H1 (cell line): Measurements from ENCODE around the gene LHFPL2. TPM values are rescaled to one million over a fixed set of nuclear protein-coding genes. Genes with fewer than 3 reads are reported as not detected.

Experiments used
- CTCF ChIA-PET: fragments of 300-600 bp; sonication (Branson Sonifier 250); formaldehyde crosslinking; loops from one replicate; lab custom pipeline; 2021; ENCODE audit not compliant: partially characterized antibody; lab: Charles Lee
- POLR2A ChIA-PET: fragments of 300-600 bp; sonication (Branson Sonifier 250); formaldehyde crosslinking; loops from one replicate; lab custom pipeline; 2021; ENCODE audit warnings: inconsistent platforms; ENCODE audit not compliant: partially characterized antibody; lab: Charles Lee
- DNase-seq, 2 experiments: peaks; one replicate each; pipeline versions ENCODE4 v3.0.0 to v3.0.0-alpha.2; 2010 to 2022; ENCODE audit warnings: low spot score in 2 of 2, low read depth in 1 of 2, mixed read lengths in 1 of 2
- FAIRE-seq: peaks from 2 replicates; lab custom pipeline; 2011; peaks lifted over from hg19 to GRCh38; lab: Jason Lieb, UNC
- H2AFZ ChIP-seq: 2 replicates; pipeline ENCODE4 v1.8.1; 2012; ENCODE audit warnings: low read length, inconsistent platforms
- H2AK5ac ChIP-seq: 2 replicates; pipeline ENCODE4 v1.6.1; 2013; ENCODE audit warnings: low read depth, low read length
- H2BK120ac ChIP-seq: replicated peaks from 2 replicates; pipeline ENCODE3; 2013; ENCODE audit warnings: low read depth, low read length, inconsistent platforms
- H2BK12ac ChIP-seq: 2 replicates; pipeline ENCODE4 v1.6.1; 2013; ENCODE audit warnings: low read depth, low read length
- H2BK15ac ChIP-seq: 2 replicates; pipeline ENCODE4 v1.6.1; 2013; ENCODE audit warnings: low read length
- H2BK20ac ChIP-seq: 2 replicates; pipeline ENCODE4 v1.6.1; 2013; ENCODE audit warnings: low read length
- H2BK5ac ChIP-seq: 2 replicates; pipeline ENCODE4 v1.6.1; 2013; ENCODE audit warnings: low read depth, low read length
- H3K14ac ChIP-seq: 2 replicates; pipeline ENCODE4 v1.6.1; 2013; ENCODE audit warnings: inconsistent platforms; ENCODE audit not compliant: insufficient read length
- H3K18ac ChIP-seq: 2 replicates; pipeline ENCODE4 v1.6.1; 2013; ENCODE audit warnings: low read length; ENCODE audit errors: extremely low read depth
- H3K23ac ChIP-seq: 2 replicates; pipeline ENCODE4 v1.6.1; 2013; ENCODE audit warnings: inconsistent platforms; ENCODE audit not compliant: insufficient read length
- H3K23me2 ChIP-seq: 2 replicates; pipeline ENCODE4 v1.6.1; 2013; ENCODE audit warnings: low read depth, low read length
- H3K27ac ChIP-seq: 2 replicates; pipeline ENCODE4 v1.6.1; 2011; ENCODE audit warnings: low read depth, low read length, inconsistent platforms
- H3K27me3 ChIP-seq, 4 experiments: replicated peaks in 1 of 4; 1 replicate in 1 of 4; 2 replicates in 3 of 4; pipeline versions ENCODE4 v1.6.1 to v1.8.1; 2011 to 2013; ENCODE audit warnings: low read length in 3 of 4, mild to moderate bottlenecking in 3 of 4, inconsistent platforms in 2 of 4, mixed read lengths in 2 of 4, moderate library complexity in 1 of 4; ENCODE audit not compliant: control insufficient read depth in 3 of 4, insufficient read depth in 3 of 4; ENCODE audit errors: extremely low read depth in 1 of 4
- H3K36me3 ChIP-seq, 4 experiments: 2 replicates each; pipeline versions ENCODE4 v1.6.1 to v1.8.1; 2011 to 2013; ENCODE audit warnings: mild to moderate bottlenecking in 4 of 4, low read length in 3 of 4, moderate library complexity in 2 of 4, control low read depth in 1 of 4, inconsistent platforms in 1 of 4; ENCODE audit not compliant: insufficient read depth in 4 of 4, control insufficient read depth in 2 of 4
- H3K4ac ChIP-seq: replicated peaks from 2 replicates; pipeline ENCODE3; 2013; ENCODE audit warnings: low read length, low read depth, mixed read lengths, inconsistent platforms; ENCODE audit not compliant: insufficient read length
- H3K4me1 ChIP-seq, 4 experiments: replicated peaks in 1 of 4; 1 replicate in 1 of 4; 2 replicates in 3 of 4; pipeline versions ENCODE4 v1.6.1 to v1.8.1; 2011 to 2013; ENCODE audit warnings: low read length in 3 of 4, inconsistent platforms in 2 of 4, mixed read lengths in 1 of 4; ENCODE audit not compliant: insufficient read depth in 4 of 4, control insufficient read depth in 3 of 4
- H3K4me2 ChIP-seq, 2 experiments: 2 replicates each; pipeline versions ENCODE4 v1.6.1 to v1.8.1; 2011 to 2013; ENCODE audit warnings: low read depth in 2 of 2, low read length in 2 of 2, control low read depth in 1 of 2, inconsistent platforms in 1 of 2, mild to moderate bottlenecking in 1 of 2; ENCODE audit not compliant: insufficient read depth in 1 of 2
- H3K4me3 ChIP-seq, 4 experiments: fragments of 200-600, 300-600 bp in 1 of 4; sonication (generic), shearing (Covaris generic), sonication (Bioruptor Twin) in 1 of 4; 2 replicates each; pipeline versions ENCODE4 v1.5.1 to v1.8.1; 2011 to 2016; ENCODE audit warnings: low read length in 4 of 4, low read depth in 3 of 4, control low read depth in 2 of 4, inconsistent platforms in 2 of 4, mild to moderate bottlenecking in 2 of 4, mixed read lengths in 1 of 4, moderate library complexity in 1 of 4; ENCODE audit not compliant: insufficient read depth in 2 of 4; ENCODE audit errors: extremely low read depth in 1 of 4
- H3K56ac ChIP-seq: replicated peaks from 2 replicates; pipeline ENCODE3; 2013; ENCODE audit warnings: low read depth, mild to moderate bottlenecking, mixed read lengths, low read length, inconsistent platforms; ENCODE audit not compliant: insufficient read length
- H3K79me1 ChIP-seq: 2 replicates; pipeline ENCODE4 v1.6.1; 2013; ENCODE audit warnings: low read depth, low read length, control low read depth
- H3K79me2 ChIP-seq, 2 experiments: 2 replicates each; pipeline versions ENCODE4 v1.6.1 to v1.8.1; 2012 to 2013; ENCODE audit warnings: low read length in 2 of 2, mild to moderate bottlenecking in 2 of 2, inconsistent platforms in 1 of 2; ENCODE audit not compliant: insufficient read depth in 2 of 2, control insufficient read depth in 1 of 2
- H3K9ac ChIP-seq, 4 experiments: replicated peaks in 1 of 4; 1 replicate in 1 of 4; 2 replicates in 3 of 4; pipeline versions ENCODE4 v1.6.1 to v1.8.1; 2011 to 2013; ENCODE audit warnings: low read depth in 3 of 4, low read length in 3 of 4, control low read depth in 2 of 4, mild to moderate bottlenecking in 2 of 4, moderate library complexity in 2 of 4, inconsistent platforms in 1 of 4; ENCODE audit errors: extremely low read depth in 1 of 4
- H3K9me3 ChIP-seq, 2 experiments: 2 replicates each; pipeline versions ENCODE4 v1.6.1 to v1.8.1; 2012 to 2013; ENCODE audit warnings: mild to moderate bottlenecking in 2 of 2, moderate library complexity in 2 of 2, control low read depth in 1 of 2, inconsistent platforms in 1 of 2, low read depth in 1 of 2, low read length in 1 of 2, mixed read lengths in 1 of 2; ENCODE audit not compliant: insufficient read depth in 2 of 2
- H4K20me1 ChIP-seq, 2 experiments: replicated peaks in 1 of 2; 2 replicates each; pipeline versions ENCODE3 to v1.8.1; 2011 to 2013; ENCODE audit warnings: inconsistent platforms in 2 of 2, low read length in 2 of 2, mild to moderate bottlenecking in 1 of 2; ENCODE audit not compliant: insufficient read depth in 2 of 2, control insufficient read depth in 1 of 2
- H4K5ac ChIP-seq: 2 replicates; pipeline ENCODE4 v1.6.1; 2013; ENCODE audit warnings: low read length, low read depth, mixed read lengths, inconsistent platforms; ENCODE audit not compliant: insufficient read length
- H4K8ac ChIP-seq: 2 replicates; pipeline ENCODE4 v1.8.0; 2013; ENCODE audit warnings: mild to moderate bottlenecking, moderate library complexity, low read length, inconsistent platforms; ENCODE audit not compliant: insufficient read depth; ENCODE audit errors: extremely low read depth
- H4K91ac ChIP-seq: replicated peaks from 2 replicates; pipeline ENCODE3; 2013; ENCODE audit warnings: low read length, mixed read lengths, inconsistent platforms; ENCODE audit not compliant: insufficient read length
- BRCA1 ChIP-seq: IDR thresholded peaks from 2 replicates; pipeline ENCODE4 v1.6.1; 2012; ENCODE audit warnings: low read depth, low read length, improper control_type of control experiment
- FOSL1 ChIP-seq: IDR thresholded peaks from 2 replicates; pipeline ENCODE4 v1.6.1; 2011; ENCODE audit warnings: mild to moderate bottlenecking, low read depth, low read length, moderate library complexity; ENCODE audit not compliant: insufficient read depth
- JUN ChIP-seq: IDR thresholded peaks from 2 replicates; pipeline ENCODE4 v1.6.1; 2011; ENCODE audit warnings: low read depth, mild to moderate bottlenecking, improper control_type of control experiment, low read length
- MAX ChIP-seq: IDR thresholded peaks from 2 replicates; pipeline ENCODE4 v1.6.1; 2012; ENCODE audit warnings: inconsistent platforms
- POLR2A ChIP-seq, 2 experiments: IDR thresholded peaks; 1 replicate in 1 of 2; 2 replicates in 1 of 2; pipeline ENCODE4 v1.6.1; 2011; ENCODE audit warnings: low read depth in 2 of 2, low read length in 2 of 2, mild to moderate bottlenecking in 2 of 2; ENCODE audit errors: control extremely low read depth in 1 of 2
- RAD21 ChIP-seq, 2 experiments: IDR thresholded peaks in 1 of 2; conservative IDR thresholded peaks in 1 of 2; 2 replicates each; pipeline ENCODE4 v1.6.1; 2011; ENCODE audit warnings: low read depth in 2 of 2, low read length in 2 of 2, improper control_type of control experiment in 1 of 2, inconsistent platforms in 1 of 2, mild to moderate bottlenecking in 1 of 2, moderate library complexity in 1 of 2
- RNF2 ChIP-seq: fragments of 200-900, 300-1000 bp; sonication (generic); IDR thresholded peaks from 2 replicates; pipeline ENCODE4 v1.7.1; 2016; ENCODE audit warnings: borderline replicate concordance, low read depth, mild to moderate bottlenecking, antibody characterized with exemption, low read length; ENCODE audit not compliant: poor library complexity, severe bottlenecking; ENCODE audit errors: missing control alignments
- SAP30 ChIP-seq: fragments of 300-600 bp; sonication (generic); IDR thresholded peaks from 2 replicates; pipeline ENCODE4 v1.7.1; 2012; ENCODE audit warnings: low read length, moderate library complexity, mild to moderate bottlenecking, inconsistent platforms; ENCODE audit not compliant: insufficient read depth, insufficient replicate concordance
- SIX5 ChIP-seq: IDR thresholded peaks from 2 replicates; pipeline ENCODE4 v1.6.1; 2011; ENCODE audit warnings: mild to moderate bottlenecking, low read depth, low read length
- YY1 ChIP-seq: IDR thresholded peaks from 2 replicates; pipeline ENCODE4 v1.6.1; 2011; ENCODE audit warnings: low read depth, mild to moderate bottlenecking, low read length
- WGBS, 2 experiments: shearing (Covaris generic) in 1 of 2; methylation state at CpG; one replicate each; pipeline versions ENCODE4 v1.1.6 to v1.1.7; 2013 to 2015; ENCODE audit warnings: low lambda C conversion rate in 2 of 2, mixed read lengths in 2 of 2, inconsistent platforms in 1 of 2, low coverage in 1 of 2, missing lambda C conversion rate in 1 of 2; ENCODE audit not compliant: insufficient replicate concordance in 2 of 2, insufficient coverage in 1 of 2, insufficient read length in 1 of 2; ENCODE audit errors: extremely low coverage in 1 of 2, missing lambda C conversion rate in 1 of 2; 5-methylcytosine and 5-hydroxymethylcytosine counted together
- polyA plus RNA-seq, 7 experiments: library from polyadenylated mRNA; depleted of rRNA in 3 of 7; stranded (reverse) in 5 of 7; unstranded in 2 of 7; fragments of >200 nt in 5 of 7; fragments of 200-250 nt in 2 of 7; gene quantifications; 1 replicate in 5 of 7; 2 replicates in 1 of 7; 4 replicates in 1 of 7; pipeline versions ENCODE4 v1.2.1 to v1.2.3, GENCODE V29; 2011 to 2013; ENCODE audit warnings: missing spikeins in 2 of 7, mixed read lengths in 2 of 7
- total RNA-seq: library from RNA; stranded (reverse); fragmentation: NEBNext Ultra II Directional; extraction: Animal tissue kit (Norgen Biotek cat#: 25700); gene quantifications from 2 replicates; pipeline ENCODE4 v1.2.1, GENCODE V29; 2021
- TF ChIP-seq, protein P1 (sequence below), 3 experiments: IDR thresholded peaks; 1 replicate in 2 of 3; 2 replicates in 1 of 3; pipeline versions ENCODE4 v1.5.1 to v1.6.1; 2011; ENCODE audit warnings: low read length in 3 of 3, mild to moderate bottlenecking in 3 of 3, inconsistent platforms in 2 of 3, low read depth in 1 of 3, moderate library complexity in 1 of 3; ENCODE audit not compliant: insufficient read depth in 1 of 3; ENCODE audit errors: control extremely low read depth in 1 of 3

The LHFPL2 gene
- total and polyA plus RNA-seq, 2 of the 8 experiments (the other 6 are each of a cell fraction or from before 2014, with no cell fraction given) = 9.6 to 43.0 TPM

DNA sequence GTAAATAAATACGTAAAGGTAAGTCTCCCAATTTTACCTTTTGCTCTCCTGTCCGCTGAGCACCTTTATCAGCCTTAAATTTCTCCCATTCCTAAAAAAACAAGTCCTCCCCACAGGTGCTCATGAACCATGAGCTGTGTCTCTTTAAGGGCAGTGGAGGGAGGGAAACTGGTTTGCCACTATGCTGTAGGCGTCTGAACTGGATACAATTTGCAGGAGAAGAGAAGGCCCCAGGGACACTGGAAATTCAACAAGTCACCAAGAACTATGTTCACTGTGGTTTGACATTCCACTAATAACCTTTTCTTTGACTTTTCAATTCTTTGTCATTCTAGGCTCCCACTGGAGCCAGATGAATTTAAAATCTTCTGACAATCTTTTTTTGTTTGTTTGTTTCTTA, 72.2 kb downstream of the LHFPL2 start:
- Histone ChIP-seq H3K56ac (no peak overlapping the region), H4K5ac (no peak overlapping the region), H3K79me2 (peaks cover 0 to 39% of the 10 kb centered on the region in 2 experiments; a peak in 2 of 4 replicates), H3K18ac (no peak overlapping the region), H2BK5ac (no peak overlapping the region), H3K14ac (no peak overlapping the region), H3K4me1 (peaks cover 0 to 2% (median 0%) of the 10 kb centered on the region in 4 experiments; a peak in 2 of 7 replicates), H3K4ac (no peak overlapping the region), H3K4me2 (no peak overlapping the region), H2BK20ac (no peak overlapping the region), H3K23ac (no peak overlapping the region), H3K23me2 (no peaks in the 10 kb centered on the region), H4K8ac (no peak overlapping the region), H2BK12ac (no peak overlapping the region), H2BK120ac (no peak overlapping the region), H3K9me3 (no peaks in the 10 kb centered on the region), H2AK5ac (no peak overlapping the region), H3K27me3 (no peaks in the 10 kb centered on the region), H4K91ac (no peak overlapping the region), H3K36me3 (no peaks in the 10 kb centered on the region; a peak in 1 of 8 replicates), H2BK15ac (no peak overlapping the region), H3K4me3 (no peak overlapping the region), H3K9ac (no peak overlapping the region), H2AFZ (no peak overlapping the region), H3K27ac (no peak overlapping the region), H3K79me1 (no peaks in the 10 kb centered on the region; the same call in 1 of the 2 replicates), H4K20me1 (peaks cover 0 to 3% of the 10 kb centered on the region in 2 experiments)
- FAIRE-seq (no peak), DNase-seq (no peak)
- POLR2A ChIA-PET = no interaction called here
- WGBS, 2 experiments = 90% methylated on average over 3 of the region's 3 CpGs; no CpG with 5 or more reads in 1 of the 2 experiments
- CTCF ChIA-PET = no interaction called here
- no peak for TF ChIP-seq FOSL1
- TF ChIP-seq BRCA1 = no peak
- no peak for TF ChIP-seq YY1
- TF ChIP-seq, protein P1, sequence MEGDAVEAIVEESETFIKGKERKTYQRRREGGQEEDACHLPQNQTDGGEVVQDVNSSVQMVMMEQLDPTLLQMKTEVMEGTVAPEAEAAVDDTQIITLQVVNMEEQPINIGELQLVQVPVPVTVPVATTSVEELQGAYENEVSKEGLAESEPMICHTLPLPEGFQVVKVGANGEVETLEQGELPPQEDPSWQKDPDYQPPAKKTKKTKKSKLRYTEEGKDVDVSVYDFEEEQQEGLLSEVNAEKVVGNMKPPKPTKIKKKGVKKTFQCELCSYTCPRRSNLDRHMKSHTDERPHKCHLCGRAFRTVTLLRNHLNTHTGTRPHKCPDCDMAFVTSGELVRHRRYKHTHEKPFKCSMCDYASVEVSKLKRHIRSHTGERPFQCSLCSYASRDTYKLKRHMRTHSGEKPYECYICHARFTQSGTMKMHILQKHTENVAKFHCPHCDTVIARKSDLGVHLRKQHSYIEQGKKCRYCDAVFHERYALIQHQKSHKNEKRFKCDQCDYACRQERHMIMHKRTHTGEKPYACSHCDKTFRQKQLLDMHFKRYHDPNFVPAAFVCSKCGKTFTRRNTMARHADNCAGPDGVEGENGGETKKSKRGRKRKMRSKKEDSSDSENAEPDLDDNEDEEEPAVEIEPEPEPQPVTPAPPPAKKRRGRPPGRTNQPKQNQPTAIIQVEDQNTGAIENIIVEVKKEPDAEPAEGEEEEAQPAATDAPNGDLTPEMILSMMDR (IDR thresholded peaks at IDR 0.05; ENCODE audit: control extremely low read depth in 1 of 3, insufficient read depth in 1 of 3, low read depth in 1 of 3, low read length in 3 of 3) = no peak
- TF ChIP-seq JUN = no peak
- TF ChIP-seq MAX = no peak
- TF ChIP-seq SIX5 = no peak
- no peak for TF ChIP-seq RAD21 (IDR thresholded peaks at IDR 0.05 in 1 of 2, conservative IDR thresholded peaks at IDR 0.05 in 1 of 2; ENCODE audit: low read depth in 2 of 2, low read length in 2 of 2)
- TF ChIP-seq SAP30 = no peak
- TF ChIP-seq POLR2A (IDR thresholded peaks at IDR 0.05; ENCODE audit: control extremely low read depth in 1 of 2, low read depth in 2 of 2, low read length in 2 of 2) = no peak
- no peak for TF ChIP-seq RNF2
